Measurements from ENCODE around the gene ZNF774.

DNA sequence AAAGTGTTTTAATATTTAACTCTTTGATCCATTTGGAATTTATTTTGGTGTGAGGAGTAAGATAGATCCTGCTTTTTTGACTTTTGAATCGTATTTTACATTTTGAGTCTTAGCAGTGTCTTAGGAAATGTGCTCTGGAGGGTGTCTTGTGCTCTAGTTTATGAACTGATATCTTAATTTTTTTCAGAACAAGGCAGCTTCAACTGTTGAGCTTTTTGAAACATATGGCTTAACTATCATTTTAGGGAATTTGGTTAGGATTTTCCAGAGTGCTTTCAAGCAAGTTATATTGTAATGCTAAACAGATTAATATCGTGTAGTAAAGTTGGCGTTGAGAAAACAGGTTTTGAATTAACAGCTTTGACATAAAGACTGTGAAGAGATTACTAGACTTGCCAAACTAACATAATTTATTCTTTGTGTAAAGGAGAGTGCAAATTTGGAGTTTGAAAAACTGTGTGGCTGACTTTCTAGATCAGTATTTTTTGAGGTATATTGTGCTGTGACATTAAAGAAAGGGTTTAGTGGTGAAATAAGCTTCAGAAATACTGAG is 53.0 kb downstream of the ZNF774 start:
- no peak for TF ChIP-seq EZH2 (IDR thresholded peaks at IDR 0.05; ENCODE audit: low read depth, low read length, severe bottlenecking)
- TF ChIP-seq EGR1 (IDR thresholded peaks at IDR 0.05; ENCODE audit: borderline replicate concordance, low read depth, low read length): no peak
- TF ChIP-seq CTCF (IDR thresholded peaks at IDR 0.05; ENCODE audit: control extremely low read depth in 1 of 3, insufficient read depth in 1 of 3, low read depth in 1 of 3, low read length in 3 of 3): no peak

All from H1 (cell line).